Brain microvascular endothelial cell (primary cell): ENCODE measurements around the gene WDR27.
"Not testable (repeated sequence)": the region's sequence is repeated elsewhere in the genome, so short reads cannot be mapped to it uniquely, and the experiment has no call there.

Experiments
- DNase-seq: peaks from one replicate; pipeline ENCODE4 v3.0.0-alpha.2; 2020
- H3K27ac ChIP-seq: fragments of 250-450 bp; sonication (Bioruptor Pico); 2 replicates; pipeline ENCODE4 v1.5.1; 2020; ENCODE audit warnings: mild to moderate bottlenecking, moderate library complexity
- H3K27me3 ChIP-seq: fragments of 250-450 bp; sonication (Bioruptor Pico); replicated peaks from 2 replicates; pipeline ENCODE4 v1.5.1; 2020; ENCODE audit warnings: mild to moderate bottlenecking
- H3K36me3 ChIP-seq: fragments of 250-450 bp; sonication (Bioruptor Pico); replicated peaks from 2 replicates; pipeline ENCODE4 v1.5.1; 2020; ENCODE audit warnings: mild to moderate bottlenecking
- H3K4me3 ChIP-seq: 2 replicates; pipeline ENCODE4 v1.5.1; 2011; ENCODE audit warnings: low read depth, mild to moderate bottlenecking, control low read depth, low read length, moderate library complexity
- CTCF ChIP-seq: IDR thresholded peaks from 2 replicates; pipeline ENCODE4 v1.5.1; 2011; ENCODE audit warnings: low read depth, mild to moderate bottlenecking, moderate library complexity, low read length, control low read depth, inconsistent platforms; ENCODE audit errors: missing control alignments
- in situ Hi-C: cut with HindIII; loops from 2 replicates; pipeline ENCODE4 v1.10.0; 2017; ENCODE audit warnings: low sequenced_read_pairs, low pct_ligation_motif_present

WDR27 gene

GRCh38 chr6:169647637-169648036 lies 54.2 kb downstream of the WDR27 start:
- TF ChIP-seq CTCF, result no peak
- H3K4me3 ChIP-seq, result no peak overlapping the region
- H3K27me3 ChIP-seq, result no peaks in the 10 kb centered on the region
- in situ Hi-C loops, result no loop called here
- no peaks in the 10 kb centered on the region for H3K36me3 ChIP-seq
- DNase-seq, result no peak
- no peak overlapping the region for H3K27ac ChIP-seq

- in situ Hi-C loops, result no loop called here
- TF ChIP-seq CTCF, result no peak
- Histone ChIP-seq H3K4me3 (no peak overlapping the region), H3K36me3 (no peaks in the 10 kb centered on the region), H3K27me3 (no peaks in the 10 kb centered on the region), H3K27ac (no peak overlapping the region)
- DNase-seq, result no peak
Observed at GRCh38 chr6:169646906-169647567, 54.8 kb downstream of the WDR27 start.

- H3K27me3 ChIP-seq, H3K27ac ChIP-seq, in situ Hi-C loops, H3K4me3 ChIP-seq, H3K36me3 ChIP-seq, DNase-seq: not testable (repeated sequence)
Observed at GRCh38 chr6:169645459-169645858, 56.4 kb downstream of the WDR27 start.

- no peak for TF ChIP-seq CTCF
- in situ Hi-C loops, result no loop called here
- no peak for DNase-seq
- no peaks in the 10 kb centered on the region for H3K27me3 ChIP-seq
- no peaks in the 10 kb centered on the region for H3K36me3 ChIP-seq
- no peak overlapping the region for H3K4me3 ChIP-seq
- no peak overlapping the region for H3K27ac ChIP-seq
Observed at GRCh38 chr6:169643521-169643920, 58.3 kb downstream of the WDR27 start.

GRCh38 chr6:169642455-169642854 lies 59.4 kb downstream of the WDR27 start:
- Histone ChIP-seq H3K27ac (no peak overlapping the region), H3K4me3 (no peak overlapping the region), H3K36me3 (peaks cover under 1% of the 10 kb centered on the region), H3K27me3 (no peaks in the 10 kb centered on the region)
- DNase-seq, result no peak
- no peak for TF ChIP-seq CTCF
- in situ Hi-C loops, result no loop called here

- Histone ChIP-seq H3K4me3 (no peak overlapping the region), H3K27ac (no peak overlapping the region), H3K27me3 (no peaks in the 10 kb centered on the region), H3K36me3 (peaks cover 2% of the 10 kb centered on the region)
- no peak for DNase-seq
- in situ Hi-C loops, result no loop called here
- TF ChIP-seq CTCF, result no peak
Observed at GRCh38 chr6:169641461-169642085, 60.3 kb downstream of the WDR27 start.
